HG02642 (cell line): ENCODE data around the gene C1QL2.

ENCODE experiments used
- ATAC-seq: cut with Tn5 transposase; IDR thresholded peaks from one replicate; pipeline ENCODE4 v1.9.1; 2021; ENCODE audit warnings: mild to moderate bottlenecking; ENCODE audit not compliant: unreplicated experiment, poor library complexity

The C1QL2 gene

DNA sequence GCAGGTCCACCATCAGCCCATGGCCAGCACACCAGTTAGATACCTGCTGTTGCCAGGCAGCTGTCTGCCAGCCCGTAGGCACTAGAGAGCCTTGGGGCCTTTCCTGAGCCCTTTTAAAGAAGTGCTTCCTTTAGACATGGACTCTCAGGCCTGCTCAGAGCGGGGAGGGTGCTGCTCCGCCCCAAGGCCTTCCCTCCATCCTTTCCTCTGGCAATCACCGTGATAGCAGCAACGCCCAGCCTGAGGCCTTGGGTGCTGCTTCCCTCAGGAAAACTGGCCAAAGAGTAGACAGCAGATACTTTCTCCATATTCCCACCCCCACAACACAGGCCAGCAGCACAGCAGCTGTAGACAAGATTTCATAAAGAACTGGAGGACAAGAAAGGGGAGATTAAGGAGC is 22.3 kb upstream of the C1QL2 start:
- ATAC-seq, result no peak

DNA sequence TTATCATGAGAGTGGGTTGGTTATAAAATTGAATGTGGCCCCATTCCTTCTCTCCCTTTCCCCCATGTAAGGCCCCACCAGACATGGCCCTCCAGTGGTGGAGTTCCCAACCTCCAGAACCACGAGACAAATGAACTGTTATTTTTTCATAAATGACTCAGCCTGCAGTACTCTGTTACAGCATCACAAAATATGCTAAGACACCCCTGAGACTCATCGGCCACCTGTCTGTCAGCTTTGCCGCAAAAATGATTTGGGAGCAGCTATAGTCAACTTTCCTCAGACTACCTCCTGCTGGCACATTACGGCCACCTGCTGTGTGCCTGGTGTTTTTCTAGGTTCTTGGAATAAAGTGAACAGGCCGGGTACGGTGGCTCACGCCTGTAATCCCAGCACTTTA is 21.4 kb upstream of the C1QL2 start:
- no peak for ATAC-seq

DNA sequence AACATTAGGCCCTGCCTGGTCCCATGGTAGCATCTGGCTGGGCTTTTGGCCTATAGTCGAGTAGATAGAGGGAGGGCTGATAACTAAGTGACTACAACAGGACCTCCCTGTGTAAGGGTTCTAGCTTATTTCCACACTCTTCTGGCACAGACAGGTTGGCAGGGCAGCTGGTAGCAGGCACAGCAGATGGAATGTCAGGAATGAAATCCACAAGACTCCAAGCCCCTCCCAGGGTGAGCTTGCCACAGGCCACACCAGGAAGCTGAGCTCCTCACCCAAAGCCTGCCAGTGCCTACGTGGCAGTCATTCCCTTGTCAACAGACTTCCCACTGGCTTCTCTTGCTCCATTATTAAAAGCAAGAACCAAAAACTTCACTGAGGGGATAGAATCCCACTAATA is 20.7 kb upstream of the C1QL2 start:
- ATAC-seq, result no peak

DNA sequence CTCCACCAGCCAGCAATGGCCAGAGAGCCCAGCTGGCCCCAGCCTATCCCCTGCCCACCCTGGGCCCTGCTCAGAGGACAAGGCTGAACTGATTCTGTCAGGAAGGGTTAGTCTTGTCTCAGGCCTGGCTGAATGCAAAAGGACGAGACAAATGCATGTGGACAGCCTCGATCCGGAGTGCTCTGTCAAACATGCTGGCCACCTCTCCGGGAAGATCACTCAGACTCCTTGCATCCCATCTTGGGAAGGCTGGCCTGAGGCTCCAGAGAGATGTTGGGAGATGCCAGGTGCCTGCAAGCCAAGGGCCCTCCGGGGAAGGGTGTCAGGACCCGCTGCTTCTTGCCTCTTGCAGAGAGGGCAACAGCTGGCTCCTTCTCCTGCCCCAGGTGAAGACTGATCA is 20.2 kb upstream of the C1QL2 start:
- ATAC-seq, result no peak

DNA sequence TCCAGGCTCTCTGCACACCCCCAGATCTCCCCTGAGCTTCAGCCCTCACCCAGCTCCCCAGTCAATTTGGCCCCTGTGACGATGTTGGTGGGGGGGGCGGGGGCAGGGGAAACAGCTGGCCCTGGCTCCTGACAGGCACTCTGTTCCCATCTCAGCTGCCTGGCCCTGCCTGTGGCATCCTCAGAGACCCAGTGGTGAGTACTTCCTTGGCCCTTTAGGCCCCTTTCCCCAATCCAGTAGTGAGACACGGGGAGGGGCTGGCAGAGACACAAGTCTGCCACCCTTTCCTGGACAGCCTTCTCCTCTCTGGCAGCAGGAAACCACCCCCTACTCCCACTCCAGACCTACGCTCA is 19.3 kb upstream of the C1QL2 start:
- ATAC-seq, result no peak

DNA sequence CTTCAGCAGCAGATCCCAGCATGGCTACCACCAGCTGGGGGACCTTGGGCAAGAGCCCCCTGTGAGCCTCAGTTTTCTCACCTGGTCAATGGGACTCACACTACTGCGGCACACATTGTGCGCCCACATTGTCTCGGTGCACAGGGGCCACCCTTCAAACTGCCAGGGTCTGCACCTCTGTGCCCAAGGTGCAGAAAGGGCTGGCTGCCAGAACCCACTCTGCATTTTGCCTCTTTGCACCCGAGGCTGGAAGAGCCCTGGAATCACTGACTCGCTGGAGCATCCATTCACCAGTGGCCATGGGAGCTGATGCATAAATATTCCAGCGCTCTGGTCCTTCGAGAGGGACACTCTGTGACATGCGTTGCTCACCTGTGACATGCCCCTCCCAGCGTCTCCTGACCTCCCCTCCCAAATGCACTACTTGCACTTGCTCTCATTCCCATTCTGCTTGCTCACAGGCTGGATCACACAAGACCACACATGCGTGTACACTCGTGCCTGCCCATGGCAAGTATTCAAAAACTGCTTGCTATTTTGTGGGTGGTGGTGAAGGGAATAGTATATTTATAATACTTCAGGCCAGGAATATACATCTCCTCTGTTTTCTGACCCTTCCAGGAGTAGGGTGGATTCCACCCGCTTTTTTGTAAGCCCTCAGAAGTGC is 18.8 kb upstream of the C1QL2 start:
- ATAC-seq, result no peak

DNA sequence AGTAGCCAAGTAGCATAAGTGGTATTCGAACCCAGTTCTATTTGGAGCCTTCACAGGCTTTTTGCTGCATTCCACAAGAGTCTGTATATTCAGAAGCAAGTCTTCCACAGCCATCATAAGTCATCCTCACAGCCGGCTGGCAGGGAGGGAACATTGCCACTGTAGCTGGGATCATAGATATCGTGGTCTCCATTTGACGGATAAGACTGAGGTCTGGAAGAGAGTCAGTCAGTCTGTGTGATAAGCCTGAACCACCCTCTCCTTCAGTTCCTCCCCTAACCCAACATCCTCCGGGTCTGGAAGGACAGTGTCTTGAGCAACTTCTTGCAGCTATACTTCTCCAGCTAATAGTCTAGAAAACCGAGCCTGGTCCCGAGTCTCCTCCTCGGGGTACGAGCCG is 17.0 kb upstream of the C1QL2 start:
- ATAC-seq, result no peak

DNA sequence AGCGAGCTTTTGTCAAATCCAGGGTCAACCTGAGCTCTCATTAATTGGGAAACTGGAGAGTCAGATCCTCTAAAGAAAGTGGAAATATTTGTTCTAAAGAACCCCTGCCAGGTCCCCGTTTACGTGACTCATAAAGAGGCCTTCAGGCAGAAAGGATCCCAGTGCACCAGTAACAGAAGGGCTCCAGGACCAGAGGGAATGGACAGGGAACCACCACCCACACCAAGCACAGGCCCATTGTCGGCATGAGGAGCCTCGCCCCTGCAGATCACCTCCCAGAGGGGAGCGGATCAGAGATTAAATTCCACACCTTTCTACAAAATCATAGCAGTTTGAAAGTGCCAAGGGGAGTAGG is 16.4 kb upstream of the C1QL2 start:
- no peak for ATAC-seq

DNA sequence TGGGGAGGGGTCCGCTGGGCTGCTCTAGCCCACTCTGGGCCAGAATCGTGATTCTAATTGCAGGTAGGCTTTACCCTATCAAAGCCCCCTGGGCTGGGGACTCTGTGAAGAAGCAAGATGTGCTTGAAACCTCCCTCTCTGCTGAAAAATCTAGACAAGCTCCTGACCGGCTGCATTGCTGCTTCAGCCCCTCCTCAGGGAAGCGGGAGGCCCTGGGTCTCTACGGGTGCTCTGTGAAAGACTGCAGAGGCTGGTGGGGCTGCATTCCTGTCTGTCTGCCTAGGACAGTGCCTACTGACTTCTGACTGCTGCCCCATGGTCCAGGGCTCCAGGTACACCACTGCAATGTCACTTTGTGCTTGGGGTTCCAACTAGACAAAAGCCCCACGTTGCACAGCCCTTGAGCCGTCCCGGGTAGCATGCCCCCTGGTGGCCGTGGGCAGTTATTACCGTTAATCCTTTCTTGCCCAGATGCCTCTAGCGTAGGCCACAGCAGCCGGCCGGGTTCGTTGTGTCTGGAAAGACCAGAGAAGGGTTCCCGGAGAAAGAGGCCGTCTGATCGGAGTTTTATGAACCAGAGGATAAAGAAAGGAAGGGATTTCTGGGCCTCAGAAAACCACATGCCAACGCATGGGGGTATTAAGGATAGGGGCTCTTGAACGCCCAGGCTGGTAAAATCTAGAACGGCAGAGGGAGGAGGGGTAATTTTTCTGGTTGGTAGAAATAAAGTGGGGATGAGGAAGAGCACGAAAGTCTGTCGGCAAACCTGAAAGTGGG is 15.9 kb upstream of the C1QL2 start:
- peak; percentile 66 for ATAC-seq

DNA sequence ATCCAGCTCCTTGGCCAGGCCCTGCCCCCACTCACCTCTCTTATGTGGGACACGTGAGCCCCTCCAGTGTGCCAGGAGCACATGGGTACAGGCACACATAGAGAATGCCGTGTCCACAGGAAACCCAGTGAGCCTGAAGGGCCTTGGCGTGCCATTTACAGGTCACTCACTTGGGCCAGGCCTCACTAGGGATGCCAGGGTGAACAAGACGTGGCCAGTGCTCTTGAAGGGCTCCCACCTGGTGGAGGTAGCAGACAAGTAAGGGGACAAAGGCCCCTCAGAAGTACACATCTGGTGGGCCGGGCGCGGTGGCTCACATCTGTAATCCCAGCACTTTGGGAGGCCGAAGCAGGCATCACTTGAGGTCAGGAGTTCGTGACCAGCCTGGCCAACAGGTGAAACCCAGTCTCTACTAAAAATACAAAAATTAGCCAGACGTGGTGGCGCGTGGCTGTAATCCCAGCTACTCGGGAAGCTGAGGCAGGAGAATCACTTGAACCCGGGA is 15.1 kb upstream of the C1QL2 start:
- no peak for ATAC-seq

DNA sequence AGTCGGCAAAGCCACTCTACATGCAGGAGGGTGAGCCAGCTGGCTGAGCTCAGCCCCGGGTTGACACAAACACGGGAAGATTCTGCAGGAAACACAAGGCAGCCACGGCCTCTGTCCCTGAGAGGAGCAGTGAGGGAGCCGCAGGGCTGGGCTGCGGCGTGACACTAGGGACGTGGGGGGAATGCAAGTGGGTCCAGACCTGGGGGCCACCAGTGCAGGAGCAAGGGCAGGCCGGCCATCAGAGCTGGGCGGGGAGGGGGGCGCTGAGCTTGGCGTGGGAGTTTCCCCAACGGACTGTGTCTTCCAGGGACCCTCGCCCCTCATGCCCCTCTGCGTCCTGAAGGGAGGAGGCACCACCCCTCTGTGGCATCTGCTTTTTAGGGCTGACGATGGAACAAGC is 12.0 kb upstream of the C1QL2 start:
- ATAC-seq, result no peak

DNA sequence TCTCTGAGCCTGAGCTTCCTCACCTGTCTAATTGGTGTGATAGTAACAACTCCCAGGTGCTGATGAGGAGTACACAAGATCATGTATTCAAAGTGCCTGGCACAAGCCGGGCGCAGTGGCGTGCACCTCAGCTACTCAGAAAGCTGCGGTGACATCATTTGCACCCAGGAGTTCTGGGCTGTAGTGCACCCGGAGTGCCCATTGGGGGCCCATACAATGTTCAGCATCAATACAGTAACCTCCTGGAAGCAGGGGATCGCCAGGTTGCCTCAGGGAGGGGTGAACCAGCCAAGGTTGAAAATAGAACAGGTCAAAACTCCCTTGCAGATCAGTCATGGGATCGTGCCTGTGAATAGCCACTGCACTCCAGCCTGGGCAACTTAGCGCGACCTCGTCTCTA is 11.2 kb upstream of the C1QL2 start:
- ATAC-seq, result no peak

DNA sequence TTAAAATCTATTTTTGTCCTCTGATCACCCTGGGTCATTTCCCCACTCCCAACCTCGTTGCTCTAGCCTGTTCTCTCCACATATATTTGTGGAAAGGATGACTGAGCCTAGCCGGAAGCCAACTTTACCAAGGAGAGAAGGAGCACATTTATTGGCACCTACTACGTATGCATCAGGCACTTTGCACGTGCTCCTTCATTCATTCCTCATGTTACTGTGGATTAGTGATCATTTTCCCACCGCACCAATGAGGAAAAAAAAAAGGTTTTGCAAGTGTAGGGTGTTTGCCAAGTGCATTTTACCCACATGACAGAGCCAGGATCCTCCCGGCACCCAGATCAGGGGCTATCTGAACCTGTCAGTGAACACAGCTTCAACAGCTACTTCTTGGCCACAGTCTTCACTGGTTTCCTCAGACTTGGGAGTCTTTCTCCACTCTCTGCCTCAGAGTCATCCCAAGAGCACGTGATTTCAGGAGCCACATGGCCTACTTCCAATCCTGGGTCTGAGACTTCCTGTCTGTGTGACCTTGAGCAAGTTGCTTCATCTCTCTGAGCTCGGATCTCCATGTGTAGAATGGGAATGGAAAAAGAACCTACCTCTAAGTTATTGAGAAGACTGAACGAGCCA is 1.9 kb upstream of the C1QL2 start:
- no peak for ATAC-seq

DNA sequence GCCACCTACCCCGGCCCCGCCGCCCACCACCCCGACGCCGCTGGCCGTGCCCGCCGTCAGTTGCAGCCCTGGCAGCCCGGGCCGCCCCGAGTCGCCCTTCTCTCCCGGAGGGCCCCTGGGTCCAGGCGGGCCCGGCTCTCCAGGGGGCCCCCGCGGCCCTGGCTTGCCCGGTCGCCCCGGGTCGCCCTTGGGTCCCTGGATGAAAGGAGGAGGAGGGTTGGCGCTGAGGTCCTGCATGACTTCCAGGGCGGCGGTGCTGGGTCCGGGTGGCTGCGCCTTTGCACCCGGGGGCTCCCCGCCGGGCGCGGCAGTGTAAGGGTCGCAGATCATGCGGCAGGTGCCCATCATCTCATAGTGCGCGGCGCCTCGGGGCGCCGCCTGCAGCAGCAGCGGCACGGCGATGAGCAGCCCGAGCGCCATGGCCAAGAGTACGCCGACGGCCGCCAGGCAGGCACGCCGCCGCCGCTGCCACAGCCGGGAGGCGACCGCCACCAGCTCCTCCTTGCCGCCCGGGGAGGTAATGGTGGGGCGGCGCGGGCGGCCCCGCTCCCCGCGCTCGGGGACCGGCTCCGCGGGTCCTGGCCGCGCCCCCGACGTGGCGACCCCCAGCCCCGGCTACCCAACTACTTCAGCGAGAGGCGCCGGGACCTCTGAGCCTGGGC is 570 bp downstream of the C1QL2 start:
- no peak for ATAC-seq

DNA sequence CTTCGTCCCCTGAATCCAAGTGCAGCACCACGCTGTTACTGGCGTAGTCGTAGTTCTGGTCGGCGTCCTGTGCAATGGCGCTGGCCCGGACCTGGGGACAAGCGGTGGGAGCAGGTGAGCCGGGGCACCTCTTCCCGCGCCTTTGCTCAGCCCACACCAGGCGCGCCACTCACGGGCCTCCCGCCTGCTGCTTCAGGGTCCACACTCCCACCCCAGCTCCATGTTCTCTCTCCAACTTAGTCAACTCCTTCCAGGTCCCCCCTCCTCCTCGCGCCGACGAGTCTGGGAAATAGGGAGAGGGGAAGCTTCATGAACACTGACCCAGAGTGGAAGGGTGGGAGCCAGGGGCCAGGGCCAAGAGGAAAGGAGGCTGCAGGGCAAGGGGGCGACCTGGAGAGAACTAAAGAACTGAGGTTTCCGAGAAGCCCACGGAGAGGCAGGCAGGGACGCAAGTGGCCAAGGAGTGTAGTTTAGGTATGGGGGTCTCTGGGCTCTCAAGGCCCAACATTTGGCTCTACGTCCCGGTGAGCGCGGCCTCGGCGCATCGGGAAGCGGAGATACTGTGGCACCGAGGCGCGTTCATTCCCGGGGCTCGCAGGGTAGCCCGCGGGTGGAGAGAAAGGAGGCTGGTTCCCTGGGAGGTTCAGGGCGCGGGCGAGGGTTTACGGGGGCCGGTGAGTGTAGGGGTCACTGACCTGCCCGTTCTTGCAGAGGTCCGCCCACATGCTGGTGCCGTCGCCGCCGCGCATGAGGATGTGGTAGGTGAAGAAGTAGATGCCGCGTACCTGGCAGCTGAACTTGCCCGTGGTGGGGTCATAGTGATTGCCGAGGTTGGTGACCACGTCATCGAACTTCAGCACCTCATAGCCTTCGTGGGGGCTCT is 1.4 kb downstream of the C1QL2 start:
- ATAC-seq, result no peak

DNA sequence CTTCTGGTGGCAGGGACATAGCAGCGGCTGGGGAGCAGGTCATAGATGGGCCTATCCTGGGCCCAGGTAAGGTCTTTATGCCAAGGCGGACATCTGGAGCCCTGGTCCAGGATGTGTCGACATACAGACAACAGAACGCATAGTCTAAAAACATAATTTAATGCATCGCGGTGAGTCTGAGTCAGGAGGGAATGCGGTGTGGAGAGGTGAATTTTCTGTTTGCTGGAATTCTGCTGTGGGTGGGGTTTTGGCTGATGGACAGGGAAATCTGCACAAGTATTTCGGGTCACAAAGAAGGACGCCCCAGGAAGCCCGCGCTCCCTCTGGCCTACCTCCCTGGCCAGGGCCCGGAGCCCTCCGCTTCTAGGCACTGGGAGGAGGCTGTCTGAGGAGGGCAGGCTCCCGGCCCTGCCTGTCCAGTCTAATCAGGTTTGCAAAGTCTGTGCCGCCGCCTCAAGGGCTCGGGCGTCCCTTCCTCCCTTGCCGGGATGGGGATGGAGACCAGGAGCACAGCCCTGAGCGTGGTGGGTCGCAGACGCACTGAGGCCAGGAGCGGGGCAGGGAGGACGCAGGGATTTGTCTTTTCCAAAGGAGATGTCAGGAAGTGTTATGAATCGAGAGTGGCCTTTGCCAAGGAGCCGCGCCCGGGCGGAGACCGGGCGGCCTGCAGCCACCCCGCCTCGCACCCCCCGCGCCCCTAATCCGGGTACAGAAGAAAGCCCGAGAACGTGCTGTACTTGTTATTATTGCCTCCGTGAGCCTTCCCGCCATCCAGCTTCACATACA is 2.3 kb downstream of the C1QL2 start:
- no peak for ATAC-seq

DNA sequence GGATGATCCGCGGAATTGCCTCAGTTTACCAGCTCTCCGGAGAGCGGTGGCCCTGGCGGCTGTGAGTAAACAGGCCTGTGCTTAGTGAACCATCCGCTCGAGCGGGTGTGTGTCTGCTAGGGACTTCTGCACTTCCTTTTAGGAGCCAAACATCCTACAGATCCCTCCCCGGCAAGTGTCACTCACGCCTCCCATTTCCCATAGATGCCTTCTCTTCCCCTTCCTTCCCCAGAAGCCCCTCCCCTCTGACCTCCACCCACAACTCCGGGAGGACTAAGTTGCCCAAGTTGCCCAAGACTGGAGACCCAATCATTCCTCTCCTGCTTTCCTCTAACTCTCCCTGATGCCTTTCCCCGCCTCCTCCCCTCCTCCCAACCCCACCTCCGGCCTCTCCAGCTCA is 2.9 kb downstream of the C1QL2 start:
- no peak for ATAC-seq

DNA sequence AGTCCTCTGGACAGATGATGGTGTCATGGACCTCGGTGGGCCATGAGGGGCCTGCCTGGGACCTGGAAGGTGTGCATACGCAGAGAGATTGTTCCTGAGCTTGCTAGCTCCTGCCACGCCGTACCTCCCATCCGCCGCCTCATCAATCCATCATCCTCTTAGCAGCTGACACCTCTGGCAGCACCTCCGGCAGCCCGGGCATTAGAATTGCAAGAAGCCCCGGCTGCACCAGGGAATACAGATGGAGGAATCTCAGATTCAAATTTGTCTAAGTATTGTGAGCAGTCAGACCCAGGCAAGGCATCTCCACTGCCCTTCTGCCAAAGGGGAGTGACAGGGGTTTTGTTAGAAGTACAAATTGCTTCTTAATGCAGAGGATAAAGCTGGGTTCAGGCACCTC is 4.5 kb downstream of the C1QL2 start:
- no peak for ATAC-seq

DNA sequence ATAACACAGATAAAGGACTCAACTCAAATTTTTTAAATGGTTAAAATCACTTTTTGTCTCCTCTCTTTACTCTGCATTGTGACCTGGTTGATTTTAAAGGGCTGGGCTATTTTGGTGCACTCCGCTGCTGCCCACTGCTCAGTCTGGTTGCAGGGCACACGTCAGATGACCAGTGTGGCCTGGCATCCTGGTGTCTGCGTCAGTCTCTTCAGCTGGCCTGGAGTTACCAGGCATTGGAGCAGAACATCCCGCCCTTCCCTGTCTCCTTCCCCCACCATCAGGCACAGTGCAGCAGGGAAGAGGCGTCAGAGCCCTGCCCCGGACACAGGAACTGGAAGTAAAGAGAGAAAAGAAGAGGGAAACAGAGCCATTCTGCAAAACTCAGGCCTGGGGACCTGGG is 8.9 kb downstream of the C1QL2 start:
- no peak for ATAC-seq
